Prostate gland (tissue), 2 donors: ENCODE data around the gene HTR2B. TPM values are rescaled to one million over a fixed set of nuclear protein-coding genes. Genes with fewer than 3 reads are reported as not detected.
A peak's percentile ranks its signal among the peaks of the same experiment; 100 is the strongest.
"Not testable (repeated sequence)": the region's sequence is repeated elsewhere in the genome, so short reads cannot be mapped to it uniquely, and the experiment has no call there.

Experiments
- DNase-seq: peaks from one replicate; pipeline ENCODE4 v3.0.0-alpha.2; 2019; ENCODE audit warnings: low spot score
- H3K27ac ChIP-seq, 2 donors: fragments of 200-600 bp; sonication (generic); 2 replicates each; pipeline ENCODE4 v1.5.1; 2017 to 2019
- H3K27me3 ChIP-seq: fragments of 200-600 bp; sonication (generic); replicated peaks from 2 replicates; pipeline ENCODE4 v1.5.1; 2019; ENCODE audit not compliant: insufficient read depth
- H3K36me3 ChIP-seq, 2 donors: fragments of 200-600 bp; sonication (generic); 1 replicate in 1 of 2; 2 replicates in 1 of 2; pipeline versions ENCODE4 v1.5.1 to v1.8.1; 2017 to 2019
- H3K4me1 ChIP-seq: fragments of 200-600 bp; sonication (generic); replicated peaks from 2 replicates; pipeline ENCODE4 v1.5.1; 2019
- H3K4me3 ChIP-seq, 2 donors: fragments of 200-600 bp; sonication (generic); 2 replicates each; pipeline ENCODE4 v1.5.1; 2017 to 2019
- H3K9me3 ChIP-seq: fragments of 200-600 bp; sonication (generic); 2 replicates; pipeline ENCODE4 v1.5.1; 2017
- POLR2A ChIP-seq: fragments of 450-650 bp; IDR thresholded peaks from one replicate; pipeline ENCODE4 v1.6.1; 2016; ENCODE audit warnings: antibody characterized with exemption, mild to moderate bottlenecking
- POLR2AphosphoS5 ChIP-seq: sonication (generic); formaldehyde crosslinking; IDR thresholded peaks from one replicate; pipeline ENCODE4 v1.6.1; 2017; ENCODE audit warnings: antibody characterized with exemption
- WGBS: methylation state at CpG from one replicate; pipeline ENCODE4 v1.1.5; 2018; 5-methylcytosine and 5-hydroxymethylcytosine counted together
- intact Hi-C: fragments of 100-400 bp; cut with DNase I; formaldehyde crosslinking; loops from one replicate; pipeline ENCODE4 v1.14.2; 2022
- total RNA-seq, 2 donors: library from RNA; depleted of rRNA; stranded (reverse); fragments of >200 nt; gene quantifications; one replicate each; pipeline ENCODE4 v1.1.0, GENCODE V29; 2016
- TF ChIP-seq, protein P1 (sequence below), 4 experiments: fragments of 200-600 bp in 2 of 4; fragments of 450-650 bp in 2 of 4; sonication (generic) in 2 of 4; IDR thresholded peaks; 1 replicate in 3 of 4; 2 replicates in 1 of 4; pipeline ENCODE4 v1.5.1; 2016 to 2019; ENCODE audit warnings: antibody characterized with exemption in 4 of 4, mild to moderate bottlenecking in 2 of 4, moderate library complexity in 2 of 4

The HTR2B gene
- total RNA-seq, 2 donors from 2014 or later: not detected

DNA sequence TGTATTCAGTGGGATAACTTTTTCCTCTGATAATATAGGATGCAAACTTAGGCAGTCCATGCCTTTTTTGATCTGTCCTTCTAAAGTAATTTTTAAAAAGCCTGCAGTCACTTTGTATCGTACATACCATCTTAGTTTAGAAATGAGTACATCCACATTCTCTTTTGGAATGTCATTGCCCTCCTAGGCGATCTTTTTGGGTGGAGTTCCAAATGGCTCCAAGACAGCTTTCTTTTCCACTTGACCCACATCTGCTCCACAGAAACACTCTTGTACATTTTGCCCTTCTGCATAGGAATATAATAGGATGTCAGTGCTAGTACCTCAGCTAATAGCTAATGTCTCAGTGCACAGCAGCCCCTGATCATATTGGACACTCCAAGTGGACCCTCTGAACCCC, 21.8 kb upstream of the HTR2B start:
- Histone ChIP-seq H3K27me3 (no peaks in the 10 kb centered on the region), H3K9me3 (no peaks in the 10 kb centered on the region), H3K4me3 (no peak overlapping the region), H3K36me3 (no peaks in the 10 kb centered on the region), H3K4me1 (no peaks in the 10 kb centered on the region), H3K27ac (no peak overlapping the region)
- intact Hi-C loops: no loop called here
- TF ChIP-seq POLR2AphosphoS5 (no peak), POLR2A (no peak)
- TF ChIP-seq, protein P1, sequence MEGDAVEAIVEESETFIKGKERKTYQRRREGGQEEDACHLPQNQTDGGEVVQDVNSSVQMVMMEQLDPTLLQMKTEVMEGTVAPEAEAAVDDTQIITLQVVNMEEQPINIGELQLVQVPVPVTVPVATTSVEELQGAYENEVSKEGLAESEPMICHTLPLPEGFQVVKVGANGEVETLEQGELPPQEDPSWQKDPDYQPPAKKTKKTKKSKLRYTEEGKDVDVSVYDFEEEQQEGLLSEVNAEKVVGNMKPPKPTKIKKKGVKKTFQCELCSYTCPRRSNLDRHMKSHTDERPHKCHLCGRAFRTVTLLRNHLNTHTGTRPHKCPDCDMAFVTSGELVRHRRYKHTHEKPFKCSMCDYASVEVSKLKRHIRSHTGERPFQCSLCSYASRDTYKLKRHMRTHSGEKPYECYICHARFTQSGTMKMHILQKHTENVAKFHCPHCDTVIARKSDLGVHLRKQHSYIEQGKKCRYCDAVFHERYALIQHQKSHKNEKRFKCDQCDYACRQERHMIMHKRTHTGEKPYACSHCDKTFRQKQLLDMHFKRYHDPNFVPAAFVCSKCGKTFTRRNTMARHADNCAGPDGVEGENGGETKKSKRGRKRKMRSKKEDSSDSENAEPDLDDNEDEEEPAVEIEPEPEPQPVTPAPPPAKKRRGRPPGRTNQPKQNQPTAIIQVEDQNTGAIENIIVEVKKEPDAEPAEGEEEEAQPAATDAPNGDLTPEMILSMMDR (IDR thresholded peaks at IDR 0.05): no peak
- no peak for DNase-seq
- WGBS: 73% methylated on average over 2 of the region's 2 CpGs

DNA sequence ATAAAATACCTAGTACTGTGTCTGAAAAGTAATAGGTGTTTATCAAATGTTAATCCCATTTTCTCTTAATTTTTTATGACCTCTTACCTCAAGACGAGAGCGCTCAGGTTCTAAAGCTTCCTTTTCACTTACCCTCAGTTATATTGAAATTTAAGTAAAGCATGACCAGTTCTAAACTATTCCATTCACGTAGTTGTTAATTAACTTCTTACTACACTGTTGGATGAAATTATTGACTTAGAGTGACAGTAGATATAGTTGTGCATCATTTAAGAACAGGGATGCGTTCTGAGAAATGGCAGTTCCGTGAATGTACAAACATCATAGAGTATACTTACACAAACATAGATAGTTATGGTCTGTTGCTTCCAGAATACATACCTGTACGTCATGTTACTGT, 20.1 kb upstream of the HTR2B start:
- intact Hi-C loops: no loop called here
- Histone ChIP-seq H3K9me3 (no peaks in the 10 kb centered on the region), H3K27ac (no peak overlapping the region), H3K4me3 (no peak overlapping the region), H3K27me3 (no peaks in the 10 kb centered on the region), H3K36me3 (no peaks in the 10 kb centered on the region), H3K4me1 (no peaks in the 10 kb centered on the region)
- 98% methylated on average over 6 of the region's 6 CpGs for WGBS
- no peak for DNase-seq
- TF ChIP-seq, protein P1 (IDR thresholded peaks at IDR 0.05): no peak
- no peak for TF ChIP-seq POLR2A
- TF ChIP-seq POLR2AphosphoS5: no peak

DNA sequence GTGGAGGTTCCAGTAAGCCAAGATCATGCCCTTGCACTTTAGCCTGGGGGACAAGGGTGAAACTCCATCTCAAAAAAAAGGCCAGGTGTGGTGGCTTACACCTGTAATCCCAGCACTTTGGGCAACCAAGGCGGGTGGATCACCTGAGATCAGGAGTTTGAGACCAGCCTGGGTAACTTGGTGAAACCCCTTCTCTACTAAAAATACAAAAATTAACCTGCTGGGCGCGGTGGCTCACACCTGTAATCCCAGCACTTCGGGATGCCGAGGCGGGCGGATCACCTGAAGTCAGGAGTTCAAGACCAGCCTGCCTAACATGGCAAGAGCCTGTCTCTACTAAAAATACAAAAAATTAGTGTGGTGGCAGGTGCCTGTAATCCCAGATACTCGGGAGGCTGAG, 16.0 kb upstream of the HTR2B start:
- H3K4me3 ChIP-seq, H3K4me1 ChIP-seq, DNase-seq, H3K36me3 ChIP-seq, H3K27me3 ChIP-seq, H3K27ac ChIP-seq, H3K9me3 ChIP-seq, intact Hi-C loops: not testable (repeated sequence)
- WGBS: 96% methylated on average over 8 of the region's 8 CpGs

DNA sequence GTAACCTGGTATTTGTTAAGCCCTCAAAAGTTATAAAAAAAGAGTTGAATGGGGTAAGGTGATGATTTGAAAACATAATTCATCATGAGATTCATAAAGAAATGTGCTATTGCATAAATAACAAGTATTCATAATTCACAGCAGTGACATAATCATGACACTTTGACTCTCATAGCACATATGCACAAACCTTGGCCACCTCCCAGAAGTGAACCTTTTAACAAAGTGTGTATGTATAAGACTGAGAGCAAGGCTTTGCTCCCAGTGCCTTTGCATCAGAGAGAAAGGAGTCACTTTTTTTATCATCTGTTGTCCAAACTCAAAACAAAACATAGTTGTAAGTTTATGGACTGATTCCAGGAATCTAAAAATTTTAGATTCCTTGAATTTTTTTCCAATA, 15.0 kb upstream of the HTR2B start:
- Histone ChIP-seq H3K4me3 (no peak overlapping the region), H3K4me1 (no peaks in the 10 kb centered on the region), H3K36me3 (no peaks in the 10 kb centered on the region), H3K27ac (no peak overlapping the region), H3K9me3 (no peaks in the 10 kb centered on the region), H3K27me3 (no peaks in the 10 kb centered on the region)
- intact Hi-C loops: no loop called here
- TF ChIP-seq, protein P1 (IDR thresholded peaks at IDR 0.05): no peak
- no peak for TF ChIP-seq POLR2AphosphoS5
- TF ChIP-seq POLR2A: no peak
- no peak for DNase-seq

DNA sequence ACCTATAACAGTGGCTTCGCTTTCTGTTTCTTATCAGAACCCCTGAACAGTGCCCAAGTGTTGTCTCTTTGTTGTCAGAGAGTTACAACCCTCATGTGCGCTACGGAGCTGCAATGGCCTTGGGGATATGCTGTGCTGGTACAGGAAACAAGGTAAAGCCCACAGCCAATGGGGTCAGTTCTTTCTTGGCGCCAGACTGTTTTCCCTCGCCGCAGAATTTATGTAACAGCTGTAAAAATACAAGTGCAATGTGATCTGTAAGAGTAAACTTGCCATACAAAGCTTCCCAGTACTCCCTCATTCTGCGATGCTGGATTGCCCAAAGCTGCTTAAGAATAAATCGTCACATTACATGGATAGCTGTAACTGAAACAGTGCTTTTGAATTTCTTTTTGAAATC, 13.9 kb upstream of the HTR2B start:
- peak; percentile 40 for DNase-seq
- Histone ChIP-seq H3K4me1 (no peaks in the 10 kb centered on the region), H3K27ac (no peak overlapping the region), H3K27me3 (no peaks in the 10 kb centered on the region), H3K4me3 (no peak overlapping the region), H3K36me3 (no peaks in the 10 kb centered on the region), H3K9me3 (no peaks in the 10 kb centered on the region)
- intact Hi-C loops: no loop called here
- TF ChIP-seq POLR2AphosphoS5 (peak; percentile 63), POLR2A (no peak)
- WGBS: 34% methylated on average over 8 of the region's 8 CpGs

DNA sequence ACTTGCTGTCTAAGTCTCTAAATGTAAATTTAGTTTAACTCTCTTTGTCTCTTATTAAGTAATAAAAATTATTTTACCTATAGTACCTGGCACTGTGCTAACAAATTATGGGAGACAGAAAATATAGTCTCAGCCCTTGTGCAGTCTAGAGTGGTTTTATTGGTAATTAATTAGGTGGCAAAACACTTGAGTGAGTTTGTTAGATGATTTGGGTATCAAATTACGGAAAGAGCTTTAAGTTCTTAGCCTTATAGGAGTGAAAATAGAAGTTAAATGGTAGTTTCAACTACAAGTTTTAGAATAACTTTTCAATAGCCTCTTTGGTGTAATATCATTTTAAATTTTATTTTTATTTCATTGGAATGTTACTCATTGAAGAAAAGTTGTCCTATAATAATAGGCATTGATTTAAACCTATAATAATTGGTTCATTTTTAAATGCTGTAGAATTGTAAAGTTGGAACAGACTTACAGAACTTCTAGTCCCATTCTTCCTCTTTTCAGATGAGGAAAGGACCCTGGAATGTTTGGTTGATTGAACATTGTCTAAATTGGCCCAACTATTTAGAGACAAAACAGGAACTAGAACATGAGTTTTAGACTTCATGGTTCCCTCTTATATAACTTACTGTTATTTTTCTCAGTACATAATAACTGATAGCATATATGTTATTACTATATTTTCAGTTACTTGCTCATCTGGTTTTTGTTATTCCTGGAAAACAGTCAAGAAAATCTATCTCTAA, 10.2 kb upstream of the HTR2B start:
- TF ChIP-seq, protein P1 (IDR thresholded peaks at IDR 0.05): no peak
- TF ChIP-seq POLR2AphosphoS5: no peak
- no peak for TF ChIP-seq POLR2A
- no peak for DNase-seq
- no peak overlapping the region for H3K27ac ChIP-seq
- intact Hi-C loops: no loop called here
- WGBS: 95% methylated on average over 1 of the region's 1 CpG
- no peak overlapping the region for H3K4me3 ChIP-seq
- no peaks in the 10 kb centered on the region for H3K36me3 ChIP-seq
- H3K4me1 ChIP-seq: no peaks in the 10 kb centered on the region
- no peaks in the 10 kb centered on the region for H3K9me3 ChIP-seq
- H3K27me3 ChIP-seq: no peaks in the 10 kb centered on the region
